Common myeloid progenitor, CD34-positive (primary cell): Measurements from ENCODE around the gene CEACAM16.
A peak's percentile ranks its signal among the peaks of the same experiment; 100 is the strongest.

Source experiments
- CTCF ChIA-PET: fragments of 350-600 bp; sonication (Branson Sonifier 250); formaldehyde crosslinking; loops from one replicate; lab custom pipeline; 2021; ENCODE audit warnings: antibody characterized with exemption; lab: Charles Lee
- POLR2A ChIA-PET: fragments of 350-600 bp; sonication (Branson Sonifier 250); formaldehyde crosslinking; loops from one replicate; lab custom pipeline; 2021; ENCODE audit warnings: antibody characterized with exemption; lab: Charles Lee
- DNase-seq, 3 donors: peaks; one replicate each; pipeline versions ENCODE4 v3.0.0 to v3.0.0-alpha.2; 2013
- H3K27ac ChIP-seq, 2 experiments: 1 replicate in 1 of 2; 2 replicates in 1 of 2; pipeline ENCODE4 v1.7.0; 2013; ENCODE audit warnings: inconsistent platforms in 2 of 2, low read length in 2 of 2, mild to moderate bottlenecking in 2 of 2, low read depth in 1 of 2, moderate library complexity in 1 of 2; ENCODE audit not compliant: severe bottlenecking in 2 of 2, insufficient read depth in 1 of 2, poor library complexity in 1 of 2
- H3K27me3 ChIP-seq, 5 experiments: replicated peaks in 2 of 5; 1 replicate in 3 of 5; 2 replicates in 2 of 5; pipeline versions ENCODE4 v1.6.1 to v1.7.0; 2013; ENCODE audit warnings: low read length in 4 of 5, mild to moderate bottlenecking in 2 of 5, moderate library complexity in 2 of 5, inconsistent platforms in 1 of 5; ENCODE audit not compliant: insufficient read depth in 5 of 5, control insufficient read depth in 4 of 5
- H3K36me3 ChIP-seq, 4 experiments: 1 replicate in 2 of 4; 2 replicates in 2 of 4; pipeline versions ENCODE4 v1.6.1 to v1.7.0; 2013; ENCODE audit warnings: low read length in 3 of 4, control low read depth in 1 of 4, mild to moderate bottlenecking in 1 of 4; ENCODE audit not compliant: control insufficient read depth in 4 of 4, insufficient read depth in 4 of 4
- H3K4me1 ChIP-seq, 4 experiments: 1 replicate in 3 of 4; 2 replicates in 1 of 4; pipeline versions ENCODE4 v1.6.1 to v1.7.1; 2013; ENCODE audit warnings: low read length in 3 of 4, mild to moderate bottlenecking in 3 of 4, control low read depth in 1 of 4, inconsistent platforms in 1 of 4, moderate library complexity in 1 of 4; ENCODE audit not compliant: control insufficient read depth in 4 of 4, insufficient read depth in 4 of 4; ENCODE audit errors: control extremely low read depth in 1 of 4
- H3K4me3 ChIP-seq, 7 experiments: 1 replicate in 4 of 7; 2 replicates in 3 of 7; pipeline versions ENCODE4 v1.5.1 to v1.7.0; 2013; ENCODE audit warnings: mild to moderate bottlenecking in 7 of 7, low read length in 6 of 7, moderate library complexity in 6 of 7, inconsistent platforms in 2 of 7, low read depth in 2 of 7, control low read depth in 1 of 7; ENCODE audit not compliant: insufficient read depth in 4 of 7, control insufficient read depth in 1 of 7; ENCODE audit errors: extremely low read depth in 1 of 7
- H3K9me3 ChIP-seq, 5 experiments: 1 replicate in 4 of 5; 2 replicates in 1 of 5; pipeline versions ENCODE4 v1.6.1 to v1.7.1; 2013; ENCODE audit warnings: low read length in 4 of 5, mild to moderate bottlenecking in 2 of 5, inconsistent platforms in 1 of 5, low read depth in 1 of 5, moderate library complexity in 1 of 5; ENCODE audit not compliant: control insufficient read depth in 4 of 5, insufficient read depth in 2 of 5; ENCODE audit errors: control extremely low read depth in 1 of 5
- WGBS: methylation state at CpG from one replicate; pipeline ENCODE4 v1.1.5; 2013; ENCODE audit not compliant: insufficient coverage; 5-methylcytosine and 5-hydroxymethylcytosine counted together

CEACAM16 gene

DNA sequence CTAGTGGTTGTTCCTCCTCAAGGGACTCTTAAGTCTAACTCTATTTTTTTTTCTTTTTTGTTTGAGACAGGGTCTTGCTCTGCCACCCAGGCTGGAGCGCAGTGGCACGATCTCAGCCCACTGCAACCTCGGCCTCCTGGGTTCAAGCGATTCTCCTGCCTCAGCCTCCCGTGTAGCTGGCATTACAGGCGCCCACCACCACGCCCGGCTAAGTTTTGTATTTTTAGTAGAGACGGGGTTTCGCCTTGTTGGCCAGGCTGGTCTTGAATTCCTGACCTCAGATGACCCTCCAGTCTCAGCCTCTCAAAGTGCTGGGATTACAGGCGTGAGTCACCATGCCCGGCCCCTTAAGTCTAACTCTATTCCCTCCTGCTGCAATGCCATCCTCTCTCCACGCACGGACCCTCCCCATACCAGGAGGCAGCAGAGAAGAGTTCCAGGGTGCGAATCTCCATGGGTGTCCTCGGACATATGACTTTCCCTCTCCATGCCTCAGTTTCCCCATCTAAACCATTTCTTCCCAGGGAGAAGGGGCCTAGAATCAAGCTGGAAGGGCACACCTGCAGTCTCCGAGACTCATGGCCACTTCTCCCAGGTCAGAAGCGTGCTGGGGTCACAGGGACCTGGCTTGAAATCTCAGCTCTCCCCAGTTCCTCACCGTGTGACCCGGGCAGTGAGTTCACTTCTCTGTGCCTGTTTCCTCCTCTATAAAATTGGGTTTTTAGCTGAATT lies 43.5 kb downstream of the CEACAM16 start:
- Histone ChIP-seq H3K4me1 (peaks cover 13 to 85% (median 57%) of the 10 kb centered on the region in 4 experiments), H3K4me3 (peak overlapping the region in 1 of 7 experiments; percentile 48), H3K27me3 (no peaks in the 10 kb centered on the region), H3K9me3 (no peaks in the 10 kb centered on the region), H3K36me3 (no peaks in the 10 kb centered on the region), H3K27ac (peak overlapping the region; percentile 33 to 79)
- 89% methylated on average over 15 of the region's 20 CpGs for WGBS
- CTCF ChIA-PET: interaction anchor here (1.1 to 4.7 kb wide), 8 partner anchors 10 to 48 kb away, joined by 4 to 53 read pairs (median 6); no protein-coding TSS in a partner anchor
- POLR2A ChIA-PET: interaction anchor here (0.8 to 1.6 kb wide), 5 partner anchors 11 to 20 kb away, joined by 3 to 16 read pairs (median 3); no protein-coding TSS in a partner anchor
- no peak for DNase-seq

DNA sequence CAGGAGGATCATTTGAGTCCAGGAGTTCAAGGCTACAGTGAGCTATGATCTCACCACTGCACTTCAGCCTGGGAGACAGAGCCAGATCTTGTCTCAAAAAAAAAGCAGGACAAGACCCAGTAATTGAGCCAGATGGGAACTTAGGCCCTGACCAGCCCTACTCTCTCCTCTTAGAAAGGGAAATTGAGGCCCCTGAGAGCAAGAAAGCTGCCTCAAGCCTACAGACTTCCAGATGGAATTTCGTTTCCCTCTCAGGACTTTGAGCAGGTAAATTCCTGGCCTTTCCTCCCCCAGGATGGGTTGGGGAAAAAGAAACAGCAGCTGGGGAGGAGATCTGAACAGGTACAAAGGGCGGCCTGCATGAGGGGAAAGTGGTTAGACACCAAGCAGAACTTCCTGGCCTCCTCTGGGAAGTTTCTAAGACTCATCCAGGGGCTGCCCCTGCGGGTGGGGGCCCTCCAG lies 46.0 kb downstream of the CEACAM16 start:
- H3K4me3 ChIP-seq: no peak overlapping the region
- no peak for DNase-seq
- no peak overlapping the region for H3K27ac ChIP-seq
- no peaks in the 10 kb centered on the region for H3K27me3 ChIP-seq
- H3K4me1 ChIP-seq: peaks cover 11 to 79% (median 55%) of the 10 kb centered on the region in 4 experiments
- ChIA-PET CTCF (interaction anchor here (0.7 to 3.6 kb wide), 6 partner anchors 9 to 26 kb away, joined by 3 to 20 read pairs (median 6); no protein-coding TSS in a partner anchor), POLR2A (no interaction called here)
- peaks cover 0 to 5% (median 2%) of the 10 kb centered on the region in 4 experiments for H3K36me3 ChIP-seq
- WGBS: 83% methylated on average over 3 of the region's 3 CpGs
- no peaks in the 10 kb centered on the region for H3K9me3 ChIP-seq

DNA sequence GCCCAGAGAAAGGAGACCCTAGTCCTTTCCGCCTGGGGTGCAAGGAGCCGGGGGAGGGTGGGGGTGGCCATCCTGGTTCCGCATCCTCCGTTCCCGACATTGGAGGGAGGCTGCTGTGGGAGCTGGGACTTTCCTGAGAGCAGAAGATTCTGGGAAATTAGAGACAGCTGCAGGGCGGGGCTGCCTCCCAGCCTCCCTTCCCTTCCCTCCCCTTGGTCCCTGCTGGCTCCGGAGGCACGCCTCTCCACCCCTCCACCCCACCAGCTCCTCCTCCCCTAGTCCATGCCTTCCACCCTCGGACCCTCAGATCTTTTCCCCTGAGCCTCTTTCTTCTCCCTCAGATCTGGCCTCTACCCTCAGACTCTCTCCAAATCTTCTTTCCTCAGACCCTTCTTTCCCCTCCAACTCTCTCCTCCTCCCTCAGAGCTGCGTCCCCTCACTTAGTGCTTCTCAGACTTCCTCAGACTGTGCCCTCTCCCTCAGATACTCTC lies 46.4 kb downstream of the CEACAM16 start:
- WGBS: 74% methylated on average over 6 of the region's 10 CpGs
- POLR2A ChIA-PET: no interaction called here
- Histone ChIP-seq H3K4me1 (peaks cover 11 to 81% (median 57%) of the 10 kb centered on the region in 4 experiments), H3K27me3 (no peaks in the 10 kb centered on the region), H3K4me3 (no peak overlapping the region), H3K36me3 (peaks cover 0 to 5% (median 4%) of the 10 kb centered on the region in 4 experiments), H3K27ac (no peak overlapping the region), H3K9me3 (no peaks in the 10 kb centered on the region)
- no peak for DNase-seq
- CTCF ChIA-PET: interaction anchor here (0.7 to 1.9 kb wide), 4 partner anchors 8 to 25 kb away, joined by 3 to 9 read pairs (median 6); no protein-coding TSS in a partner anchor

DNA sequence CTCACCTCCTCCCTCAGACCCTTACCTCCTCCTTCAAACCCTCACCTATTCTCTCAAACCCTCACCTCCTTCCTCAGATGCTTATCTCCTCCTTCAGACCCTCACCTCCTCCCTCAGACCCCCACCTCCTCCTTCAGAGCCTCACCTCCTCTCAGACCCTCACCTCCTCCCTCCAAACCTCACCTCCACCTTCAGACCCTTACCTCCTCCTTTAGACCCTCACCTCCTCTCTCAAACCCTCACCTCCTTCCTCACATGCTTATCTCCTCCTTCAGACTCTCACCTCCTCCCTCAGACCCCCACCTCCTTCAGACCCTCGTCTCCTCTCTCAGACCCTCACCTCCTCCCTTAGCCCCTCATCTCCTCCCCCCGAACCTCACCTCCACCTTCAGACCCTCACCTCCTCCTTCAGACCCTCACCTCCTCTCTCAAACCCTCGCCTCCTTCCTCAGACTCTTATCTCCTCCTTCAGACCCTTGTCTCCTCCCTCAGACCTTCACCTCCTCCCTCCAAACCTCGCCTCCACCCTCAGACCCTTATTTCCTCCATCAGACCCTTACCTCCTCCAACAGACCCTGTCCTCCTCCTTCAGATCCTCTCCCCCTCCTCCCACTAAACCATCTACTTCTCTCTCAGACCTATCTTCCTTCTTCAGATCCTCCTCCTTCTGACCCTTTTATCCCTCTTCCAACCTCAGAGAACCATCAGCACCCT lies 47.1 kb downstream of the CEACAM16 start:
- Histone ChIP-seq H3K4me1 (peaks cover 14 to 81% (median 58%) of the 10 kb centered on the region in 4 experiments), H3K4me3 (no peak overlapping the region)
- 52% methylated on average over 4 of the region's 4 CpGs for WGBS

DNA sequence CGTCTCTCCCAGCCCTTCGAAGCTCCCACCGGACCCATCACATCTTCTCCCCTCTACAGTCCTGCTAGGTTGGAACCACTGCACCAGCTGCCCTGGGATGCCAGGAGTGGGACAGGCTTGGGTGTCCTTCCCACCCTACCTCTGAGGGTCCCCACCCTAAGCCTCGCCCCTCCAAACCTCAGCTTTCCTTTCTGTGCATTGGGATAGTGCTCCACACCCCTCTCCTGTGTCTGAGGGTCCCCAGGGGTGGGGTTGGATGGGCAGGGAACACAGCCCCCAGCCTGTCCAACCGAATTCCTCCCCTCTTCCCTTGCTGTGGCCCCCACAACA lies 47.6 kb downstream of the CEACAM16 start:
- Histone ChIP-seq H3K36me3 (peaks cover 0 to 14% (median 9%) of the 10 kb centered on the region in 4 experiments), H3K27me3 (no peaks in the 10 kb centered on the region), H3K4me1 (peaks cover 10 to 81% (median 58%) of the 10 kb centered on the region in 4 experiments), H3K4me3 (no peak overlapping the region), H3K9me3 (no peaks in the 10 kb centered on the region), H3K27ac (peak overlapping the region in 1 of 2 experiments; percentile 54)
- DNase-seq: no peak
- ChIA-PET CTCF (interaction anchor here (0.7 kb wide), 1 partner anchor 24 kb away, joined by 3 read pairs; no protein-coding TSS in a partner anchor), POLR2A (no interaction called here)
- no CpG with 5 or more reads among the region's 5 CpGs for WGBS

More for the DNA sequence above, 47.1 kb downstream of the CEACAM16 start:
- DNase-seq: no peak
- Histone ChIP-seq H3K9me3 (no peaks in the 10 kb centered on the region), H3K36me3 (peaks cover 0 to 10% (median 7%) of the 10 kb centered on the region in 4 experiments), H3K27me3 (no peaks in the 10 kb centered on the region), H3K27ac (no peak overlapping the region)
- ChIA-PET CTCF (interaction anchor here (0.7 to 1.9 kb wide), 4 partner anchors 7 to 25 kb away, joined by 3 to 9 read pairs (median 6); no protein-coding TSS in a partner anchor), POLR2A (no interaction called here)

DNA sequence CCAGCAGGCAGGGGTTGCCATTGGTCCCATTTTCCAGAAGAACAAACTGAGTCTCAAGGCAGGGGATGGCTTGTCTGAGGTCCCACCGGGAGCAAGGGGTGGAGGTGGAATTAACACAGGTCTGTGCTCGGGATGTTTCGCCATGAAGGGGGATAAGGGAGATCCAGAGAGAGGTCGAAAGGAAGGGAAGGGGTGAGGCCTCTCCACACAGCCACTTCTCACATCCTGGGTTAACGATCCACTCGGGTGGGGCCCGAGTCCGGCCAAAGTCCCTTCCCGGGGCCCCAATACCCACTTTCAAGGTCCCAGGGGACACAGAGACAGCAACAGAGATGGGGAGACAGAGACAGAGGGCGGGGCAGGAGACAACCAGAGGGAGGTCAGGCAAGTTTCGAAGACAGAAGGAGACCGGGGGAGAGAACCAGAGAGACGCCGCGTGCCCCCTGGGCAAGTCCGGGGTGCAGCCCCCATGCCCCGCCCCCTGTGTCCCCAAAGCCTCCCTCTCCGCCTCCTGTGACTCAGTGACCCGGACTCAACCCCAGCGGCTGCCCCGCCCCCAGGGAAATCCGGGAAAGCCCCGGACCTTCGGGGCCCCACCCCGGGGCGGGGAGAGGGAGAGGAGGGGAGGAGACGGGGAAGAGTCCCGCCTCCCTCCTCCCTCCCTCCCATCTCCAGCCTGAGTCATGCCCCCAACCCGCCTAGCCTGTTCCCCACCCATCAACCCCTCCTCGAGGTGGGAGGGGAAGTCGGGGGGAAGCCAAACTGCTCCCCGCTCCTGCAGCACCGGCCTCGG lies 48.2 kb downstream of the CEACAM16 start:
- peak; percentile 93 to 96 (median 96) for DNase-seq
- H3K4me3 ChIP-seq: peak overlapping the region in 6 of 7 experiments; percentile 58 to 85 (median 76)
- ChIA-PET POLR2A (interaction anchor here (0.5 to 1.4 kb wide), 3 partner anchors 23 to 137 kb away, joined by 4 to 5 read pairs (median 4); no protein-coding TSS in a partner anchor), CTCF (no interaction called here)
- 9% methylated on average over 15 of the region's 34 CpGs for WGBS
- H3K27me3 ChIP-seq: no peaks in the 10 kb centered on the region
- H3K4me1 ChIP-seq: peaks cover 9 to 81% (median 60%) of the 10 kb centered on the region in 4 experiments
- peaks cover 0 to 19% (median 10%) of the 10 kb centered on the region in 4 experiments for H3K36me3 ChIP-seq
- no peaks in the 10 kb centered on the region for H3K9me3 ChIP-seq
- peak overlapping the region in 1 of 2 experiments; percentile 83 for H3K27ac ChIP-seq
